Mammary epithelial cell (primary cell): ENCODE data around the gene SEMA6A.

Source experiments
- EZH2 ChIP-seq: IDR thresholded peaks from 2 replicates; pipeline ENCODE4 v1.6.1; 2012; ENCODE audit warnings: low read length, inconsistent platforms, borderline replicate concordance
- TF ChIP-seq, protein P1 (sequence below), 2 donors: IDR thresholded peaks in 1 of 2; conservative IDR thresholded peaks in 1 of 2; 2 replicates each; pipeline ENCODE4 v1.5.1; 2011 to 2012; ENCODE audit warnings: inconsistent platforms in 2 of 2, low read length in 2 of 2, mild to moderate bottlenecking in 2 of 2, control low read depth in 1 of 2, low read depth in 1 of 2; ENCODE audit not compliant: insufficient read depth in 1 of 2; ENCODE audit errors: extremely low read depth in 1 of 2

DNA sequence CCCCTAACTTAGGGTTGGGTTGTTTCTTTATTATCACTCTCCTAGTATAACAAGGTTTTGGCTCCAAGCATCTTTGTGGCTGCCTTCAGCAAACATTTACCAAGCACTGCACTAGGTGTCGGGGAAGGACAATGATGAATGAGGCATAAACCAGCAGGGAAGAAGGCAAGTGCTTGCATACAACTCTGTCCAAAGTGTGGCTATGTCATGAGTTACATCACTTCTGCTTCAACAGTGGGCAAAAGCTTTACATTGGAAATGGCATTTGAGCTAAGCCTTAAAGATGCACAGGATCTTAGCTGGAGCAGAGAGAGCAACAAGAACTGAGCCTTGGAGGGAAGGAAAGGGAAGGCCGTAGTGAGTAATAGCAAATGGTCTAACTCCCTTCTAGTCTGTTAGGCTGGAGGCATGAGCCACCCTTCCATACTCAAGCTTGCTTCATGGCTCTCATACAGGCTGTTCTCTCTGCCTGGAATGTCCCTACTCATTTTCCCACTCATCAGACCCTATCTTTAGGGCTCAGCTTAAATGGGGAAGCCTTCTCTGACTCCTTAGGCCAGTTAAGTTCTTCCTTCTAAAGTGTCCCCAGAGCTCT is 121.8 kb downstream of the SEMA6A start:
- TF ChIP-seq, protein P1, sequence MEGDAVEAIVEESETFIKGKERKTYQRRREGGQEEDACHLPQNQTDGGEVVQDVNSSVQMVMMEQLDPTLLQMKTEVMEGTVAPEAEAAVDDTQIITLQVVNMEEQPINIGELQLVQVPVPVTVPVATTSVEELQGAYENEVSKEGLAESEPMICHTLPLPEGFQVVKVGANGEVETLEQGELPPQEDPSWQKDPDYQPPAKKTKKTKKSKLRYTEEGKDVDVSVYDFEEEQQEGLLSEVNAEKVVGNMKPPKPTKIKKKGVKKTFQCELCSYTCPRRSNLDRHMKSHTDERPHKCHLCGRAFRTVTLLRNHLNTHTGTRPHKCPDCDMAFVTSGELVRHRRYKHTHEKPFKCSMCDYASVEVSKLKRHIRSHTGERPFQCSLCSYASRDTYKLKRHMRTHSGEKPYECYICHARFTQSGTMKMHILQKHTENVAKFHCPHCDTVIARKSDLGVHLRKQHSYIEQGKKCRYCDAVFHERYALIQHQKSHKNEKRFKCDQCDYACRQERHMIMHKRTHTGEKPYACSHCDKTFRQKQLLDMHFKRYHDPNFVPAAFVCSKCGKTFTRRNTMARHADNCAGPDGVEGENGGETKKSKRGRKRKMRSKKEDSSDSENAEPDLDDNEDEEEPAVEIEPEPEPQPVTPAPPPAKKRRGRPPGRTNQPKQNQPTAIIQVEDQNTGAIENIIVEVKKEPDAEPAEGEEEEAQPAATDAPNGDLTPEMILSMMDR (conservative IDR thresholded peaks at IDR 0.05 in 1 of 2, IDR thresholded peaks at IDR 0.05 in 1 of 2; ENCODE audit: extremely low read depth in 1 of 2, insufficient read depth in 1 of 2, low read depth in 1 of 2, low read length in 2 of 2), result no peak
- TF ChIP-seq EZH2, result no peak
